ENCODE measurements around the gene IMPA2.

DNA sequence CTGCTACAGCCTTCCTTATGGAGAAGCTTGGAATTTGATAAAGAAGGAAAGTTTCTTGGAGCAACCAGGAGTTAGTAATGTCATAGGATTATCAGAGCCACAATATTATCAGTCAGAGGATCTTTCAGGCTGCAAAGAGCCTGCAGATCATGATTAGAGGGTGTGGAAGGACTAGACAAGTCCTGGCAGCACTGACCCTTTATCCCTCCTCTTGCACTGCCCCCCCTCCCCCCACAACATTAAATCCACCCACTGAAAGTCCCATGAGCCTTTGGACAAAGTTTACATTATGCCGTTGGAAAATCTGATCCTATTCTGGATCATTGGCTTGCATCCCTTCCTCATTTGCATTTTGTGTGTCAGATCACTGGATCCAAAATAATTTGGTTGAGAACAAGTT is 18.7 kb upstream of the IMPA2 start:
- no peak for TF ChIP-seq ARNT (IDR thresholded peaks at IDR 0.05)
- no peak for TF ChIP-seq SP1 (IDR thresholded peaks at IDR 0.05)
- TF ChIP-seq, protein P1, sequence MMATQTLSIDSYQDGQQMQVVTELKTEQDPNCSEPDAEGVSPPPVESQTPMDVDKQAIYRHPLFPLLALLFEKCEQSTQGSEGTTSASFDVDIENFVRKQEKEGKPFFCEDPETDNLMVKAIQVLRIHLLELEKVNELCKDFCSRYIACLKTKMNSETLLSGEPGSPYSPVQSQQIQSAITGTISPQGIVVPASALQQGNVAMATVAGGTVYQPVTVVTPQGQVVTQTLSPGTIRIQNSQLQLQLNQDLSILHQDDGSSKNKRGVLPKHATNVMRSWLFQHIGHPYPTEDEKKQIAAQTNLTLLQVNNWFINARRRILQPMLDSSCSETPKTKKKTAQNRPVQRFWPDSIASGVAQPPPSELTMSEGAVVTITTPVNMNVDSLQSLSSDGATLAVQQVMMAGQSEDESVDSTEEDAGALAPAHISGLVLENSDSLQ (IDR thresholded peaks at IDR 0.05) = no peak
- TF ChIP-seq LEF1 (IDR thresholded peaks at IDR 0.05; ENCODE audit: borderline replicate concordance) = no peak
- no peak for TF ChIP-seq BHLHE40 (IDR thresholded peaks at IDR 0.05; ENCODE audit: borderline replicate concordance)
- TF ChIP-seq HDGF (IDR thresholded peaks at IDR 0.05; ENCODE audit: borderline replicate concordance) = no peak

Data from HEK293T (cell line).